HG03439 (cell line): ENCODE data around the gene KLHL26.

Experiments used
- ATAC-seq: cut with Tn5 transposase; IDR thresholded peaks from one replicate; pipeline ENCODE4 v1.9.1; 2021; ENCODE audit warnings: mild to moderate bottlenecking, moderate library complexity; ENCODE audit not compliant: unreplicated experiment

Gene KLHL26

GRCh38 chr19:18712981-18713380 lies 76.2 kb downstream of the KLHL26 start:
- no peak for ATAC-seq

GRCh38 chr19:18713550-18714117 lies 76.8 kb downstream of the KLHL26 start:
- no peak for ATAC-seq

DNA sequence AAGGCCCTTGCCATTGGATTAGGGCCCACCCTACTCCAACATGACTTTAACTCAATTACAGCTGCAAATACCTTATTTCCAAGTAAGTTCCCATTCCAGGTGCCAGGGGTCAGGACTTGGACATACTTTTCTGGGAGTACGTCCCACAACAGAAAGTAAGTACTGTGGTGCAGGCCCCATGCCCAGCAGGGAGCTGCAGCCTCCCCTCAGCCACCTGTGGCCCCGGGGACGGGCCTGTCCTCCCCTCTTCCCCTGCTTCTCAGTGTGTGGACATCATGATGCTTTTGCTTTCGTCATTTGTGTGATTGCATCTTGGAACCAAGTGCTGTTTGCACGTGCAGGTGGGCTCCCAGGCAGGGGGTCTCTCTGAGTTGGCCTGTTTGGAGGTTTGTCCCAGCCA lies 78.6 kb downstream of the KLHL26 start:
- ATAC-seq: no peak

DNA sequence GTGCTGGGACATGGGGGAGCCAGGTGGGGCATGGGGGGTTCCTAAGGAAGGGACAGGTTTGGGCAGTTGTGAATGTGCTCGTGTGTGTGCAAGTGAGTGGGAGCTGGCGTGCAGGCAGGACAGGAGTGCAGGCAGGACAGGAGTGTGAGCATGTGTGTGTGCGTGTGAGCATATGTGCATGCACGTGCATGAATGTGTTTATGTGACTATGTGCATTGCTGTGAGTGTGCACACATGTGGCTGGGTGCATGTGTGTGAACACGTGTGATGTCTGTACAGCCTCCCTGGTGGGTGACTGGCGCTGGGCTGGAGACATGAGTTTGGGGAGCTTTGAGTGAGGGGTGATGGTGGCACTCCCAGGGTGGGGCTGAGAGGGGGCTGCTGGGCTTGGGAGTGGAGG lies 80.0 kb downstream of the KLHL26 start:
- no peak for ATAC-seq

DNA sequence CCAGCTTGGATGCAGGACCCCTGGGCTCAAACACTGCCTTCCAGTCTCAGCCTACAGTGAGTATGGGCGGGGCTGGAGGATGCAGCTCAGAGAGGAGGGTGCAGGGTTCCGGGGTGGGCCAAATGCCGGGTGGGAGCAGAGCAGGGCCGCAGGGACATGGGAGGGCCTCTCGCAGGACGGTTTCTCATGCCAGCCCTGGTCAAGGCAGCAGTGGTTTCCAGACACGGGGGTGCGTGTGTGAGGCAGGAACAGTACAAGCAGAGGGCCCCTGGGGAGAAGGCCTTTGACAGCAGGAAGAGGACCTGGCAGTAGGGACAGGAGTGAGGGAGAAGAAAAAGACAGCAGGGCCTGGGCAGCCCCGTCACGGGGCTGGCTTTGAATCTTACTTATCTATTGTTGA lies 80.8 kb downstream of the KLHL26 start:
- ATAC-seq: no peak

- ATAC-seq: no peak
Measured at GRCh38 chr19:18718015-18718526, 81.2 kb downstream of the KLHL26 start.

- no peak for ATAC-seq
Measured at GRCh38 chr19:18718846-18719458, 82.1 kb downstream of the KLHL26 start.

DNA sequence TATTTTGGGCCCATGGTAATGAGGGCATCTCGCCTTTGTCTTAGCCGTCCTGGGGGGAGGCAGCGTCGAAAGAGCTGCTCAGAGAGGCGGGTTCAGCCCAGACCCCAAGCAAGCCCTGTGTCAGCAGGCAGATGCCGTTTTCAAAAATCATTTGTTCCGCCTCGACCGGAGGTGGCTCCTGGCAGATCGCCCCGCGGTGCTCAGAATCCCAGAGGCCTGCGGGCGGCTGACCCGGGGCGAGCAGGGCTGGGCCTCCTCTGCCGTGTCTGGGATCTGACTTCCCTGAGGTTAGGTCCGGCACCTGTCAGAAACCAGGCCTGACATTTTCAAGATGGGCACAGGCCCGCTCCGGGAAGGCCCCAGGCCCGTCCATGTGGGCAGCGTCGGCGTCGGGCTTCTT lies 82.7 kb downstream of the KLHL26 start:
- no peak for ATAC-seq
